Spleen (tissue), 11 donors: ENCODE data around the gene HTR3D. TPM values are rescaled to one million over a fixed set of nuclear protein-coding genes. Genes with fewer than 3 reads are reported as not detected.

Experiments used
- DNase-seq: peaks from one replicate; pipeline ENCODE4 v3.0.0-alpha.2; 2020
- H3K27ac ChIP-seq, 8 donors: fragments of 200-600 bp; sonication (generic) in 7 of 8; 1 replicate in 4 of 8; 2 replicates in 4 of 8; pipeline versions ENCODE4 v1.5.0 to v1.8.0; 2016 to 2021; ENCODE audit warnings: inconsistent platforms in 4 of 8, mild to moderate bottlenecking in 4 of 8, moderate library complexity in 1 of 8
- H3K27me3 ChIP-seq, 7 donors: fragments of 200-600 bp; sonication (generic) in 6 of 7; replicated peaks in 1 of 7; 1 replicate in 4 of 7; 2 replicates in 3 of 7; pipeline versions ENCODE4 v1.5.0 to v1.8.0; 2016 to 2021; ENCODE audit warnings: inconsistent platforms in 3 of 7, mild to moderate bottlenecking in 1 of 7
- H3K36me3 ChIP-seq, 6 donors: fragments of 200-600 bp; sonication (generic) in 5 of 6; 1 replicate in 4 of 6; 2 replicates in 2 of 6; pipeline versions ENCODE4 v1.5.0 to v1.8.0; 2016 to 2021; ENCODE audit warnings: inconsistent platforms in 2 of 6
- H3K4me1 ChIP-seq, 6 donors: fragments of 200-600 bp; sonication (generic) in 5 of 6; 1 replicate in 3 of 6; 2 replicates in 3 of 6; pipeline versions ENCODE4 v1.5.0 to v1.8.0; 2016 to 2021; ENCODE audit warnings: inconsistent platforms in 3 of 6
- H3K4me3 ChIP-seq, 8 donors: fragments of 200-600 bp; sonication (generic) in 7 of 8; 1 replicate in 4 of 8; 2 replicates in 4 of 8; pipeline versions ENCODE4 v1.5.0 to v1.8.0; 2016 to 2021; ENCODE audit warnings: inconsistent platforms in 4 of 8, mild to moderate bottlenecking in 4 of 8, moderate library complexity in 2 of 8
- H3K9me3 ChIP-seq, 8 donors: fragments of 200-600 bp; sonication (generic) in 7 of 8; 1 replicate in 4 of 8; 2 replicates in 4 of 8; pipeline versions ENCODE4 v1.5.0 to v1.8.0; 2016 to 2021; ENCODE audit warnings: inconsistent platforms in 4 of 8
- POLR2A ChIP-seq, 3 donors: fragments of 450-650 bp; IDR thresholded peaks; one replicate each; pipeline ENCODE4 v1.5.1; 2017; ENCODE audit warnings: antibody characterized with exemption in 3 of 3, mild to moderate bottlenecking in 1 of 3
- POLR2AphosphoS5 ChIP-seq, 3 donors: sonication (generic); formaldehyde crosslinking; IDR thresholded peaks; one replicate each; pipeline ENCODE4 v1.5.1; 2017; ENCODE audit warnings: antibody characterized with exemption in 3 of 3
- WGBS, 5 donors: extraction: QIAGEN DNeasy Blood & Tissue Kit in 3 of 5; methylation state at CpG; one replicate each; pipeline versions ENCODE4 v1.1.5 to v1.1.7; 2013 to 2018; 5-methylcytosine and 5-hydroxymethylcytosine counted together
- intact Hi-C: fragments of 100-400 bp; cut with DNase I; formaldehyde crosslinking; loops from one replicate; pipeline ENCODE4 v1.15.0; 2023; ENCODE audit warnings: low total_unique reads
- polyA plus RNA-seq, 3 donors: library from polyadenylated mRNA; stranded (reverse); fragments of 200-250 nt; gene quantifications; one replicate each; pipeline ENCODE4 v1.2.1, GENCODE V29; 2013
- total RNA-seq, 7 donors: library from RNA; depleted of rRNA in 3 of 7; stranded (reverse); fragments of >200 nt in 3 of 7; fragmentation: NEBNext Ultra II Directional in 4 of 7; extraction: Animal tissue kit (Norgen Biotek cat#: 25700) in 4 of 7; gene quantifications; one replicate each; pipeline versions ENCODE4 v1.1.0 to v1.2.1, GENCODE V29; 2016 to 2021
- TF ChIP-seq, protein P1 (sequence below), 11 experiments: fragments of 200-600 bp in 7 of 11; fragments of 450-650 bp in 4 of 11; sonication (generic) in 4 of 11; IDR thresholded peaks in 8 of 11; conservative IDR thresholded peaks in 3 of 11; 1 replicate in 7 of 11; 2 replicates in 4 of 11; pipeline versions ENCODE4 v1.4.0 to v1.8.0; 2016 to 2021; ENCODE audit warnings: antibody characterized with exemption in 11 of 11, inconsistent platforms in 4 of 11, mild to moderate bottlenecking in 1 of 11
- donor health status: healthy with polysubstance abuse.
- donor health status: DM: no; HTN: no; CAD: no; lungs with moderate emphysema.
- donor health status: DM: no; HTN: no; CAD: no.
- donor health status: Bipolar disorder and iron deficiency.
- donor health status: healthy.
- donor health status: DM: no; HTN: no; CAD: no.
- donor health status: DM: yes; HTN: yes; CAD: no.

Gene HTR3D
- total and polyA plus RNA-seq, 10 donors, result not detected

DNA sequence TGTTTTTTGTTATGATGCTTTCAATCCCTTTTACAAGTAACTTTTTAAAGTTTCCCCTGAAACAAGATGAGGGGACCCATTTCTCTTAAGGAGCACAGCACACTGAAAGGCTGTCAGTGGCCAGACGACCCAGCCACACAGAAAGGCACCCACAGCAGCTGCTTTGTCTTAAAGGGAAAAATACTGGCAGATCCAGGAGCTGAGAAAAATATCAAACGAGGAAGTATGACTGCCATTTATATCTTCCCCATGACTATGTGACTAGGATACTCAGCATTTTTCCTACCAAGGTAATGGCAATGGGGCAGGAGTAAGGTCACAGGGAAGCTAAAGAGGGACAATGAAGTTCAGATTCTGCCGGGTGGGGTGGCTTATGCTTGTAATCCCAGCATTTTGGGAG lies 29.8 kb upstream of the HTR3D start:
- TF ChIP-seq POLR2A (IDR thresholded peaks at IDR 0.05) (no peak), POLR2AphosphoS5 (IDR thresholded peaks at IDR 0.05) (no peak)
- TF ChIP-seq, protein P1, sequence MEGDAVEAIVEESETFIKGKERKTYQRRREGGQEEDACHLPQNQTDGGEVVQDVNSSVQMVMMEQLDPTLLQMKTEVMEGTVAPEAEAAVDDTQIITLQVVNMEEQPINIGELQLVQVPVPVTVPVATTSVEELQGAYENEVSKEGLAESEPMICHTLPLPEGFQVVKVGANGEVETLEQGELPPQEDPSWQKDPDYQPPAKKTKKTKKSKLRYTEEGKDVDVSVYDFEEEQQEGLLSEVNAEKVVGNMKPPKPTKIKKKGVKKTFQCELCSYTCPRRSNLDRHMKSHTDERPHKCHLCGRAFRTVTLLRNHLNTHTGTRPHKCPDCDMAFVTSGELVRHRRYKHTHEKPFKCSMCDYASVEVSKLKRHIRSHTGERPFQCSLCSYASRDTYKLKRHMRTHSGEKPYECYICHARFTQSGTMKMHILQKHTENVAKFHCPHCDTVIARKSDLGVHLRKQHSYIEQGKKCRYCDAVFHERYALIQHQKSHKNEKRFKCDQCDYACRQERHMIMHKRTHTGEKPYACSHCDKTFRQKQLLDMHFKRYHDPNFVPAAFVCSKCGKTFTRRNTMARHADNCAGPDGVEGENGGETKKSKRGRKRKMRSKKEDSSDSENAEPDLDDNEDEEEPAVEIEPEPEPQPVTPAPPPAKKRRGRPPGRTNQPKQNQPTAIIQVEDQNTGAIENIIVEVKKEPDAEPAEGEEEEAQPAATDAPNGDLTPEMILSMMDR (IDR thresholded peaks at IDR 0.05 in 8 of 11, conservative IDR thresholded peaks at IDR 0.05 in 3 of 11), result no peak
- Histone ChIP-seq H3K36me3 (peaks cover 0 to 39% (median 0%) of the 10 kb centered on the region in 6 donors), H3K27ac (peak overlapping the region in 4 of 8 donors; percentile 0 to 40 (median 22)), H3K27me3 (no peaks in the 10 kb centered on the region), H3K4me3 (no peak overlapping the region), H3K9me3 (no peaks in the 10 kb centered on the region), H3K4me1 (peaks cover 0 to 32% (median 17%) of the 10 kb centered on the region in 6 donors)
- DNase-seq, result no peak
- 78 to 84% (median 82%) methylated on average over 3 of the region's 3 CpGs for WGBS, 5 donors
- intact Hi-C loops, result no loop called here

DNA sequence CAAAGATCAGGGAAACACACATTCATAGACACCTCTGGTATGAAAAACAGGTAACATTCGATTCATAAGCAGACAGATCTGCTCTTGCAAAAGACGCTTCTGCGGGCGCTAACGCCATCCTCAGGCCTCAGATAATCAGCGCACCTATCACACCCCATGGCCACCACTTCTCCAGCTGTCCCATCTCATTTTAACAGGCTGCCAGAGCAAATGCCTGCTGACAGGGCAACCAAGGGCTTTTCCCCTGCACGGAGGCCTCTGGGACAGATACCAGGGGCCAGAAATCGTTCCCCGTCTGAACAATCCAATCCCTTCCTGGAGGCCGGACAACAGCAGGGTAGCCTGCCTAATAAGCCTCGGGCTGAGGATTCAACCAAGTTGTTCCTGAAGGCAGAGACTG lies 29.1 kb upstream of the HTR3D start:
- H3K4me3 ChIP-seq, result no peak overlapping the region
- H3K4me1 ChIP-seq, result peaks cover 0 to 39% (median 22%) of the 10 kb centered on the region in 6 donors
- H3K36me3 ChIP-seq, result peaks cover 0 to 39% (median 0%) of the 10 kb centered on the region in 6 donors
- intact Hi-C loops, result no loop called here
- H3K27ac ChIP-seq, result peak overlapping the region in 3 of 8 donors; percentile 7 to 26 (median 26)
- 93 to 97% (median 93%) methylated on average over 10 to 11 of the region's 11 CpGs for WGBS, 5 donors
- TF ChIP-seq POLR2A (IDR thresholded peaks at IDR 0.05) (no peak), POLR2AphosphoS5 (IDR thresholded peaks at IDR 0.05) (no peak)
- TF ChIP-seq, protein P1 (IDR thresholded peaks at IDR 0.05 in 8 of 11, conservative IDR thresholded peaks at IDR 0.05 in 3 of 11), result no peak
- no peaks in the 10 kb centered on the region for H3K9me3 ChIP-seq
- DNase-seq, result no peak
- no peaks in the 10 kb centered on the region for H3K27me3 ChIP-seq

DNA sequence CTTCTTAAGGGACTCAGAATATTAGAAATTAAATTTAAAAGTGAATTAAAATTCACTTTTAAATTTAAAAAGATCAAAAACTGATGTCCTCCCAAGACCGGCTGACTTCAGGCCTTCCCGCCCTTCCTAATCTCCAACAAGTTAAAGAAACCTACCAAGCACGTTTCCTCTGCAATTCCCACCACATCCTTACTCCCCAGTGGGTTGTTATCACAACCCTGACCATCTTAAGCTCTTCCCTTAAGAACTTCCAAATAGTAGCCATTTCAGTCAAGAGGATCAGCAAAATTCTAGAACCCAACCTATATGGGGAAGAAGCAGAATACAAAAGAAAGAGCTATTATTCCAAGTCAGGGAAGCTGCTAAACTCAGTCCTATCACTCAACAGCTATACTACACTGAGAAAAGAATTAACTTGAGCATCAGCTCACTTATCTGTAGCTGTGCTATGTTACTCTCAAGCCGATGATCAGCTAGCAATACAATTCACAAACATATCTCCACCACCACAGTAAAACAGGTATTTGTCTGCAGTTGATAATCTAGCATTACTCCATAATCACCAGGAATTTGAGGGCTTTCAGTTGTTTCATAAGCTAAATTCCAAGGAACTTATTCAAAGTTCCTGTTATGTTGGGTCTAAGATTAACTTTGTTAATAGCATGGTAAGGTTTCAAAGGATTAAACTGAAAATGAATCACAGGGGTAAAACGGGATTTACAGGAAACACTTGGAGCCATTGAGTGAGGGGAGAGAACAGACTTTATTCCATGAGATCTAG lies 28.2 kb upstream of the HTR3D start:
- Histone ChIP-seq H3K27ac (peak overlapping the region in 5 of 8 donors; percentile 7 to 37 (median 17)), H3K9me3 (no peaks in the 10 kb centered on the region), H3K36me3 (peaks cover 0 to 40% (median 0%) of the 10 kb centered on the region in 6 donors), H3K4me3 (no peak overlapping the region), H3K4me1 (peaks cover 0 to 42% (median 31%) of the 10 kb centered on the region in 6 donors), H3K27me3 (no peaks in the 10 kb centered on the region)
- intact Hi-C loops, result no loop called here
- TF ChIP-seq POLR2AphosphoS5 (IDR thresholded peaks at IDR 0.05), result no peak
- TF ChIP-seq POLR2A (IDR thresholded peaks at IDR 0.05), result no peak
- TF ChIP-seq, protein P1 (IDR thresholded peaks at IDR 0.05 in 8 of 11, conservative IDR thresholded peaks at IDR 0.05 in 3 of 11), result no peak
- DNase-seq, result no peak
- WGBS, 5 donors, result 91 to 96% (median 92%) methylated on average over 5 of the region's 5 CpGs

DNA sequence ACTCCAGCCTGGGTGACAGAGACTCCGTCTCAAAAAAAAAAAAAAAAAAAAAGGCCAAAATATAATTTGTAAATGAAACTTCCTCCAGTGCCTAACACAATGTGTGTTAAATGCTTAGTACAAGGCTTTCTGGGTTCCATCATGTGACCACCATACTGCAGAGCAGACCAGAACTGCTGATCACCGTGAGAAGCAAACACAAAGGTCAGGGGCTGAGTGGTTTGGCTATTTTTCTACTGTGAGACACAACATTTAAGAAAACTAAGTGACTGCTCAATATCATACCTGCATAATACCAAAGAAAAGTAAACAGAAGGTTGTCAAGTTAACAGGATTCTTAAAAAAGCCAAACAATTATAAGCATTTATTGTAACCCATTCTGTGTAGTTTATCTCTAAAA lies 27.1 kb upstream of the HTR3D start:
- H3K4me1 ChIP-seq, result peaks cover 0 to 46% (median 36%) of the 10 kb centered on the region in 6 donors
- peak overlapping the region in 4 of 8 donors; percentile 28 to 60 (median 43) for H3K27ac ChIP-seq
- no peak overlapping the region for H3K4me3 ChIP-seq
- no peaks in the 10 kb centered on the region for H3K9me3 ChIP-seq
- H3K36me3 ChIP-seq, result peaks cover 0 to 43% (median 2%) of the 10 kb centered on the region in 6 donors
- 74 to 96% (median 85%) methylated on average over 2 of the region's 2 CpGs for WGBS, 5 donors
- TF ChIP-seq POLR2A (IDR thresholded peaks at IDR 0.05) (no peak), POLR2AphosphoS5 (IDR thresholded peaks at IDR 0.05) (no peak)
- TF ChIP-seq, protein P1 (IDR thresholded peaks at IDR 0.05 in 8 of 11, conservative IDR thresholded peaks at IDR 0.05 in 3 of 11), result no peak
- intact Hi-C loops, result no loop called here
- H3K27me3 ChIP-seq, result no peaks in the 10 kb centered on the region
- no peak for DNase-seq
